Endothelial cell of umbilical vein (primary cell): ENCODE measurements around the gene MCM7. TPM values are rescaled to one million over a fixed set of nuclear protein-coding genes. Genes with fewer than 3 reads are reported as not detected.

Experiments used
- BruUV-seq: library from RNA; stranded (reverse); fragments of 400-500 nt; replicated peaks from 2 replicates; lab custom pipeline; 2021; lab: Mats Ljungman, UMichigan
- CTCF ChIA-PET: fragments of 300-600, 350-600 bp; sonication (Branson Sonifier 250); formaldehyde crosslinking; loops from one replicate; lab custom pipeline; 2021; ENCODE audit warnings: antibody characterized with exemption, inconsistent platforms; lab: Charles Lee
- POLR2A ChIA-PET: fragments of 300-600, 350-600 bp; sonication (Branson Sonifier 250); formaldehyde crosslinking; loops from one replicate; lab custom pipeline; 2021; ENCODE audit warnings: antibody characterized with exemption, inconsistent platforms; lab: Charles Lee
- DNase-seq: peaks from one replicate; pipeline ENCODE4 v3.0.0-alpha.2; 2011; ENCODE audit warnings: low read depth, low spot score
- FAIRE-seq: peaks from 2 replicates; lab custom pipeline; 2011; peaks lifted over from hg19 to GRCh38; lab: Jason Lieb, UNC
- H2AFZ ChIP-seq: 2 replicates; pipeline ENCODE4 v1.6.0; 2012; ENCODE audit warnings: low read depth, low read length, control low read depth, inconsistent platforms
- H3K27ac ChIP-seq: 2 replicates; pipeline ENCODE4 v1.5.1; 2011; ENCODE audit warnings: low read depth, mild to moderate bottlenecking, control low read depth, low read length, moderate library complexity; ENCODE audit not compliant: insufficient read depth
- H3K27me3 ChIP-seq, 2 experiments: 2 replicates each; pipeline versions ENCODE4 v1.6.0 to v1.6.1; 2011; ENCODE audit warnings: low read length in 2 of 2, mixed read lengths in 1 of 2; ENCODE audit not compliant: control insufficient read depth in 2 of 2, insufficient read depth in 2 of 2
- H3K36me3 ChIP-seq, 2 experiments: 2 replicates in 1 of 2; 3 replicates in 1 of 2; pipeline ENCODE4 v1.5.1; 2011; ENCODE audit warnings: low read length in 2 of 2, mild to moderate bottlenecking in 1 of 2, moderate library complexity in 1 of 2; ENCODE audit not compliant: control insufficient read depth in 2 of 2, insufficient read depth in 2 of 2; ENCODE audit errors: extremely low read depth in 1 of 2
- H3K4me1 ChIP-seq: 3 replicates; pipeline ENCODE4 v1.5.1; 2011; ENCODE audit warnings: mild to moderate bottlenecking, low read length; ENCODE audit not compliant: control insufficient read depth, insufficient read depth; ENCODE audit errors: extremely low read depth
- H3K4me2 ChIP-seq: 2 replicates; pipeline ENCODE4 v1.6.1; 2011; ENCODE audit warnings: low read length, control low read depth, mixed read lengths; ENCODE audit not compliant: insufficient read depth
- H3K4me3 ChIP-seq, 3 experiments: fragments of 200-600 bp in 1 of 3; sonication (generic), shearing (Covaris generic) in 1 of 3; replicated peaks in 1 of 3; 2 replicates each; pipeline ENCODE4 v1.5.1; 2011 to 2016; ENCODE audit warnings: control low read depth in 3 of 3, low read length in 3 of 3, mild to moderate bottlenecking in 2 of 3, inconsistent platforms in 1 of 3, low read depth in 1 of 3, moderate library complexity in 1 of 3; ENCODE audit not compliant: insufficient read depth in 1 of 3
- H3K79me2 ChIP-seq: 2 replicates; pipeline ENCODE4 v1.6.0; 2012; ENCODE audit warnings: low read length, inconsistent platforms; ENCODE audit not compliant: control insufficient read depth, insufficient read depth
- H3K9ac ChIP-seq: replicated peaks from 2 replicates; pipeline ENCODE3; 2011; ENCODE audit warnings: low read length, control low read depth; ENCODE audit not compliant: insufficient read depth; ENCODE audit errors: extremely low read depth
- H3K9me1 ChIP-seq: replicated peaks from 3 replicates; pipeline ENCODE4 v1.6.0; 2011; ENCODE audit warnings: mild to moderate bottlenecking, low read length; ENCODE audit not compliant: control insufficient read depth, insufficient read depth; ENCODE audit errors: extremely low read depth
- H3K9me3 ChIP-seq: replicated peaks from 2 replicates; pipeline ENCODE4 v1.5.1; 2012; ENCODE audit warnings: low read length, inconsistent platforms; ENCODE audit not compliant: control insufficient read depth, insufficient read depth
- H4K20me1 ChIP-seq: replicated peaks from 2 replicates; pipeline ENCODE3; 2011; ENCODE audit warnings: mild to moderate bottlenecking, low read length; ENCODE audit not compliant: control insufficient read depth, insufficient read depth; ENCODE audit errors: extremely low read depth
- EZH2 ChIP-seq: IDR thresholded peaks from 2 replicates; pipeline ENCODE4 v1.6.1; 2012; ENCODE audit warnings: borderline replicate concordance, low read depth, mild to moderate bottlenecking, moderate library complexity, low read length, inconsistent platforms; ENCODE audit not compliant: severe bottlenecking
- FOS ChIP-seq: IDR thresholded peaks from 2 replicates; pipeline ENCODE4 v1.6.1; 2011; ENCODE audit warnings: mild to moderate bottlenecking, low read length, moderate library complexity, borderline replicate concordance; ENCODE audit not compliant: insufficient read depth
- GATA2 ChIP-seq: IDR thresholded peaks from 2 replicates; pipeline ENCODE4 v1.7.0; 2011; ENCODE audit warnings: low read depth, mild to moderate bottlenecking, moderate library complexity, mixed read lengths, low read length; ENCODE audit not compliant: insufficient read length, insufficient read depth
- JUN ChIP-seq: IDR thresholded peaks from 2 replicates; pipeline ENCODE4 v1.6.1; 2011; ENCODE audit warnings: borderline replicate concordance, low read depth; ENCODE audit not compliant: insufficient read length, insufficient read depth
- MAX ChIP-seq: IDR thresholded peaks from 2 replicates; pipeline ENCODE4 v1.6.1; 2011; ENCODE audit not compliant: insufficient read depth, insufficient read length
- MYC ChIP-seq: IDR thresholded peaks from one replicate; pipeline ENCODE4 v1.6.1; 2011; ENCODE audit warnings: mild to moderate bottlenecking, low read depth, low read length
- POLR2A ChIP-seq: IDR thresholded peaks from 2 replicates; pipeline ENCODE4 v1.6.1; 2012; ENCODE audit warnings: low read depth, mild to moderate bottlenecking, control low read depth, low read length
- POLR2AphosphoS5 ChIP-seq: IDR thresholded peaks from 2 replicates; pipeline ENCODE4 v1.6.1; 2012; ENCODE audit warnings: low read depth, mild to moderate bottlenecking, control low read depth, low read length, moderate library complexity; ENCODE audit not compliant: insufficient read depth
- dilution Hi-C: fragments of 300-500 bp; cut with MboI; formaldehyde crosslinking; loops from one replicate; pipeline ENCODE4 v1.15.0; 2019; ENCODE audit warnings: low sequenced_read_pairs; ENCODE audit not compliant: extremely low pct_ligation_motif_present
- intact Hi-C: fragments of 100-400 bp; cut with micrococcal nuclease; formaldehyde crosslinking; loops from one replicate; pipeline ENCODE4 v1.10.0; 2022
- polyA plus RNA-seq, 4 experiments: library from polyadenylated mRNA; depleted of rRNA in 3 of 4; stranded (reverse) in 3 of 4; unstranded in 1 of 4; fragments of >200 nt; gene quantifications; 2 replicates each; pipeline versions ENCODE4 v1.2.1 to v1.2.3, GENCODE V29; 2011 to 2012; ENCODE audit warnings: missing spikeins in 1 of 4
- total RNA-seq: library from RNA; stranded (reverse); gene quantifications from 2 replicates; pipeline ENCODE4 v1.2.3, GENCODE V29; 2021

The MCM7 gene
- total and polyA plus RNA-seq, 2 donors (not counting 3 experiments of a cell fraction or from before 2014, with no cell fraction given), result 156 to 187 TPM

- TF ChIP-seq MYC (no peak), GATA2 (no peak), POLR2AphosphoS5 (no peak), FOS (no peak), MAX (no peak), EZH2 (no peak), POLR2A (no peak), JUN (no peak)
- H2AFZ ChIP-seq, result no peak overlapping the region
- ChIA-PET POLR2A (no interaction called here), CTCF (no interaction called here)
- H3K27me3 ChIP-seq, result no peaks in the 10 kb centered on the region
- H3K79me2 ChIP-seq, result peaks cover 7% of the 10 kb centered on the region
- BruUV-seq, result no TSS peak
- dilution Hi-C loops, result no loop called here
- H3K9me1 ChIP-seq, result no peaks in the 10 kb centered on the region
- H3K9ac ChIP-seq, result no peak overlapping the region
- H3K36me3 ChIP-seq, result peaks cover 47 to 61% of the 10 kb centered on the region in 2 experiments
- no peak for DNase-seq
- H3K4me3 ChIP-seq, result no peak overlapping the region
- H4K20me1 ChIP-seq, result no peaks in the 10 kb centered on the region
- no peak for FAIRE-seq
- H3K4me1 ChIP-seq, result no peaks in the 10 kb centered on the region
- H3K27ac ChIP-seq, result no peak overlapping the region
- intact Hi-C loops, result no loop called here
- H3K4me2 ChIP-seq, result no peak overlapping the region
- peaks cover 26% of the 10 kb centered on the region for H3K9me3 ChIP-seq
These were observed 28.7 kb downstream of the MCM7 start for GRCh38 chr7:100072462-100072861.
